ENCODE measurements around the gene MEF2D.

The MEF2D gene

GRCh38 chr1:156516821-156517220 is 16.2 kb upstream of the MEF2D start:
- no peak for TF ChIP-seq CTCF (IDR thresholded peaks at IDR 0.05)
- DNase-seq (ENCODE audit: low spot score), result no peak
- no peak overlapping the region for H3K27ac ChIP-seq
- no peak overlapping the region for H3K4me3 ChIP-seq

GRCh38 chr1:156515956-156516355 is 15.4 kb upstream of the MEF2D start:
- Histone ChIP-seq H3K4me3 (no peak overlapping the region), H3K27ac (no peak overlapping the region)
- no peak for TF ChIP-seq CTCF (IDR thresholded peaks at IDR 0.05)
- DNase-seq (ENCODE audit: low spot score), result no peak

- Histone ChIP-seq H3K4me3 (no peak overlapping the region), H3K27ac (no peak overlapping the region)
- no peak for TF ChIP-seq CTCF (IDR thresholded peaks at IDR 0.05)
- no peak for DNase-seq (ENCODE audit: low spot score)
These were observed 12.6 kb upstream of the MEF2D start for GRCh38 chr1:156513185-156513584.

- no peak for TF ChIP-seq CTCF (IDR thresholded peaks at IDR 0.05)
- DNase-seq (ENCODE audit: low spot score), result no peak
- Histone ChIP-seq H3K27ac (peak overlapping the region; percentile 96 to 97), H3K4me3 (no peak overlapping the region)
These were observed 11.1 kb upstream of the MEF2D start for GRCh38 chr1:156511644-156512043.

GRCh38 chr1:156510709-156511108 is 10.1 kb upstream of the MEF2D start:
- peak; percentile 97 for DNase-seq (ENCODE audit: low spot score)
- no peak for TF ChIP-seq CTCF (IDR thresholded peaks at IDR 0.05)
- peak overlapping the region; percentile 6 for H3K4me3 ChIP-seq
- H3K27ac ChIP-seq, result peak overlapping the region; percentile 96 to 97

GRCh38 chr1:156509424-156510034 is 9.0 kb upstream of the MEF2D start:
- H3K27ac ChIP-seq, result peak overlapping the region; percentile 96 to 97
- DNase-seq (ENCODE audit: low spot score), result no peak
- no peak overlapping the region for H3K4me3 ChIP-seq
- no peak for TF ChIP-seq CTCF (IDR thresholded peaks at IDR 0.05)

- H3K4me3 ChIP-seq, result peak overlapping the region; percentile 29
- peak overlapping the region; percentile 96 to 97 for H3K27ac ChIP-seq
- DNase-seq (ENCODE audit: low spot score), result no peak
- TF ChIP-seq CTCF (IDR thresholded peaks at IDR 0.05), result no peak
These were observed 8.3 kb upstream of the MEF2D start for GRCh38 chr1:156508955-156509234.

Data from coronary artery (tissue), 2 donors.